MM.1S (cell line): ENCODE measurements around the gene LMX1B.

Experiments used
- DNase-seq: peaks from one replicate; pipeline ENCODE4 v3.0.0-alpha.2; 2015
- H2AFZ ChIP-seq: fragments of 300-600 bp; sonication (generic); 2 replicates; pipeline ENCODE4 v1.6.0; 2016; ENCODE audit warnings: antibody characterized with exemption, low read length
- H3F3A ChIP-seq: fragments of 300-600 bp; sonication (generic); 2 replicates; pipeline ENCODE4 v1.6.1; 2016; ENCODE audit warnings: mild to moderate bottlenecking, antibody characterized with exemption, low read length, moderate library complexity, mixed read lengths; ENCODE audit not compliant: insufficient read depth
- H3K27ac ChIP-seq: fragments of 300-600 bp; sonication (generic); 2 replicates; pipeline ENCODE4 v1.5.1; 2016; ENCODE audit warnings: mild to moderate bottlenecking, low read length
- H3K27me3 ChIP-seq: fragments of 300-600 bp; sonication (generic); replicated peaks from 2 replicates; pipeline ENCODE4 v1.6.0; 2016; ENCODE audit warnings: low read length; ENCODE audit not compliant: insufficient read depth
- H3K36me3 ChIP-seq: fragments of 300-600 bp; sonication (generic); replicated peaks from 2 replicates; pipeline ENCODE4 v1.6.1; 2016; ENCODE audit warnings: mild to moderate bottlenecking, low read length, mixed read lengths; ENCODE audit not compliant: insufficient read depth
- H3K4me1 ChIP-seq: fragments of 300-600 bp; sonication (generic); 2 replicates; pipeline ENCODE4 v1.6.1; 2016; ENCODE audit warnings: low read length, mixed read lengths
- H3K4me2 ChIP-seq: fragments of 300-600 bp; sonication (generic); 2 replicates; pipeline ENCODE4 v1.6.0; 2016; ENCODE audit warnings: low read depth, low read length
- H3K4me3 ChIP-seq: fragments of 300-600 bp; sonication (generic); 2 replicates; pipeline ENCODE4 v1.5.1; 2016; ENCODE audit warnings: low read length, mixed read lengths
- H3K79me2 ChIP-seq: fragments of 300-600 bp; sonication (generic); 2 replicates; pipeline ENCODE4 v1.6.1; 2016; ENCODE audit warnings: mixed run types, low read length, mixed read lengths
- H3K9ac ChIP-seq: fragments of 300-600 bp; sonication (generic); 2 replicates; pipeline ENCODE4 v1.6.1; 2016; ENCODE audit warnings: low read length, mixed read lengths
- H3K9me2 ChIP-seq: fragments of 300-600 bp; sonication (generic); replicated peaks from 2 replicates; pipeline ENCODE4 v1.6.1; 2016; ENCODE audit warnings: mild to moderate bottlenecking, low read length, mixed read lengths; ENCODE audit not compliant: insufficient read depth
- H3K9me3 ChIP-seq: fragments of 300-600 bp; sonication (generic); replicated peaks from 2 replicates; pipeline ENCODE4 v1.6.1; 2016; ENCODE audit warnings: mild to moderate bottlenecking, low read length, mixed read lengths; ENCODE audit not compliant: insufficient read depth
- H4K20me1 ChIP-seq: fragments of 300-600 bp; sonication (generic); 2 replicates; pipeline ENCODE4 v1.6.1; 2016; ENCODE audit warnings: mild to moderate bottlenecking, low read length, moderate library complexity, mixed read lengths; ENCODE audit not compliant: insufficient read depth
- EZH2 ChIP-seq: fragments of 300-600 bp; sonication (generic); optimal IDR thresholded peaks from 2 replicates; pipeline ENCODE3; 2017; ENCODE audit warnings: low read depth, mild to moderate bottlenecking, antibody characterized with exemption, low read length, mixed read lengths
- EZH2phosphoT487 ChIP-seq: fragments of 300-600 bp; sonication (generic); IDR thresholded peaks from 2 replicates; pipeline ENCODE4 v1.6.1; 2018; ENCODE audit warnings: antibody characterized with exemption, low read length
- TF ChIP-seq, protein P1 (sequence below): fragments of 300-600 bp; sonication (generic); IDR thresholded peaks from 2 replicates; pipeline ENCODE4 v1.5.1; 2016; ENCODE audit warnings: antibody characterized with exemption, low read length, mixed read lengths

LMX1B gene

DNA sequence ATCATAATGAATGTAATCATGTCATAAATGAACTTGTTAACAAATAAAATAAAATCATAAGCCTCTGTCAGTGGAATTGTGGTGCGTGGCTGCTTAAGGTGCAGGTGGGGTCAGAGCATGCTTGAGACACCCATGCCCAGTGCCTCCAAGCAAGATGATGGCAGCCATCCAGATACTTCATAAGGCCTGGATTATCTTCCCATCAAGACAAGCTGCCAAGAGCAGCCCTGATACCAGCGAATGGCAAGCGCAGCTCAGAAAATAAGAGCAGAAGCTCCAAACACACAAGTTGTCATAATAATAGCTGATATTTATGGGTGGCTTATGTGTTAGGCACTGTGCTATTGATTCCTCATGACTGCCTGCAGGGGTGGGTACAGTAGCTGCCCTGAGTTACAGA, 21.8 kb upstream of the LMX1B start:
- Histone ChIP-seq H3K4me3 (no peak overlapping the region), H3K9me3 (no peaks in the 10 kb centered on the region), H4K20me1 (no peaks in the 10 kb centered on the region), H3K9me2 (no peaks in the 10 kb centered on the region), H3K27ac (no peak overlapping the region), H3K4me1 (no peaks in the 10 kb centered on the region), H3K79me2 (no peaks in the 10 kb centered on the region), H2AFZ (no peak overlapping the region), H3K9ac (no peak overlapping the region), H3K27me3 (peaks cover 22% of the 10 kb centered on the region), H3K4me2 (no peak overlapping the region), H3F3A (no peaks in the 10 kb centered on the region), H3K36me3 (no peaks in the 10 kb centered on the region)
- TF ChIP-seq EZH2 (no peak), EZH2phosphoT487 (no peak)
- TF ChIP-seq, protein P1, sequence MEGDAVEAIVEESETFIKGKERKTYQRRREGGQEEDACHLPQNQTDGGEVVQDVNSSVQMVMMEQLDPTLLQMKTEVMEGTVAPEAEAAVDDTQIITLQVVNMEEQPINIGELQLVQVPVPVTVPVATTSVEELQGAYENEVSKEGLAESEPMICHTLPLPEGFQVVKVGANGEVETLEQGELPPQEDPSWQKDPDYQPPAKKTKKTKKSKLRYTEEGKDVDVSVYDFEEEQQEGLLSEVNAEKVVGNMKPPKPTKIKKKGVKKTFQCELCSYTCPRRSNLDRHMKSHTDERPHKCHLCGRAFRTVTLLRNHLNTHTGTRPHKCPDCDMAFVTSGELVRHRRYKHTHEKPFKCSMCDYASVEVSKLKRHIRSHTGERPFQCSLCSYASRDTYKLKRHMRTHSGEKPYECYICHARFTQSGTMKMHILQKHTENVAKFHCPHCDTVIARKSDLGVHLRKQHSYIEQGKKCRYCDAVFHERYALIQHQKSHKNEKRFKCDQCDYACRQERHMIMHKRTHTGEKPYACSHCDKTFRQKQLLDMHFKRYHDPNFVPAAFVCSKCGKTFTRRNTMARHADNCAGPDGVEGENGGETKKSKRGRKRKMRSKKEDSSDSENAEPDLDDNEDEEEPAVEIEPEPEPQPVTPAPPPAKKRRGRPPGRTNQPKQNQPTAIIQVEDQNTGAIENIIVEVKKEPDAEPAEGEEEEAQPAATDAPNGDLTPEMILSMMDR, result no peak
- no peak for DNase-seq

GRCh38 chr9:126592461-126592860, 21.3 kb upstream of the LMX1B start:
- Histone ChIP-seq H3K9me2 (no peaks in the 10 kb centered on the region), H3K79me2 (no peaks in the 10 kb centered on the region), H3K27me3 (peaks cover 16% of the 10 kb centered on the region), H3K4me1 (no peaks in the 10 kb centered on the region), H3K4me2 (no peak overlapping the region), H3K4me3 (no peak overlapping the region), H3F3A (no peaks in the 10 kb centered on the region), H3K9ac (no peak overlapping the region), H2AFZ (no peak overlapping the region), H3K36me3 (no peaks in the 10 kb centered on the region), H3K27ac (no peak overlapping the region), H4K20me1 (no peaks in the 10 kb centered on the region), H3K9me3 (no peaks in the 10 kb centered on the region)
- no peak for DNase-seq
- TF ChIP-seq EZH2phosphoT487, result no peak
- TF ChIP-seq, protein P1, result no peak
- no peak for TF ChIP-seq EZH2

DNA sequence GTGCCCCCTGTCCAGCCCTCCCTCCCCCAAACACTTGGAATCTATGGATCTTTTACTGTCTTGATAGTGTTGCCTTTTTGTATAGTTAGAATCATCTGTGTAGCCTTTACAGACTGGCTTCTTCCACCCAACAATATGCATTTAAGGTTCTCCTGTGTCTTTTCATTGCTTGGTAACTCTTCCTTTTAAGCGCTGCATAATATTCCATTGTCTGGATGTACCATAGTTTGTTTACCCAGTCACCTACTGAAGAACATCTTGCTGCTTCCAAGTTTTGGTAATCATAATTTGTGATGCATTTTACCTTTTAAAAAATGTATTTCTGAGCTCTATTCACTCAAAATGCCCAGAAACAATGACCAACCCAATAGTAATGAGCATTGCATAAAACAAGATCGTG, 17.7 kb upstream of the LMX1B start:
- Histone ChIP-seq H3K4me1 (no peaks in the 10 kb centered on the region), H3K4me2 (no peak overlapping the region), H3K27me3 (peaks cover 9% of the 10 kb centered on the region; the same call in 1 of the 2 replicates), H3K9me3 (no peaks in the 10 kb centered on the region), H3K9me2 (no peaks in the 10 kb centered on the region), H3K79me2 (no peaks in the 10 kb centered on the region), H3F3A (no peaks in the 10 kb centered on the region), H3K36me3 (no peaks in the 10 kb centered on the region), H3K27ac (no peak overlapping the region), H3K4me3 (no peak overlapping the region), H3K9ac (no peak overlapping the region), H2AFZ (no peak overlapping the region), H4K20me1 (no peaks in the 10 kb centered on the region)
- no peak for DNase-seq
- TF ChIP-seq, protein P1, result no peak
- TF ChIP-seq EZH2, result no peak
